ENCODE measurements around the gene NR3C1.

NR3C1 gene

DNA sequence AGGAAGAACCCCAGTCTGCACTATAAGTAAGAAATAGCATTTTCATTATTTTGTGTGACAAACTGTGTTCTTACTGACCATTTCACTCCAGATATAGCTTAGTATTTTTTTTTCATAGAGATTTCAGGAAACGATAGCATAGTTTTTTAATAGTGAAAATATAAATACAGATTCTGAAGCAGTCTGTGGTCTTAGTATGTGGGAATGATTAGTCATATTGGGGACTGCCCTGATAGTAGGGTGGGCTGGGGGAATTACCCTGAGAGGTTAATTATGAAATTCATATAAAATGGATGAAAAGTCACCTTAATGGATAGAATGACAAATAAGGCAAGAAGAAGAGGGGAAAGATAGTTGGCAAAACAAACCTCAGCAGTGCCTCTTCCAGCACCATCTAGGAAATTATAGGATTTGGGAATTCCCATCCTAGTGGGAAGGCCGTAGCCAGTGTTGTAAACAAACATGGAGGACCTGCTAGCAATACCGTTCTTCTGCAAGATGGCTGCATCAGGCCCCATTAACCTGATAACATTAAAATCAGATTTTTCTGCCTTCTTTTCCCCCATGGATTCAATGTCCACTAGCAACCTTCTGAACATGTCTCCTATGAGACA lies 23.7 kb upstream of the NR3C1 start:
- TF ChIP-seq, protein P1, sequence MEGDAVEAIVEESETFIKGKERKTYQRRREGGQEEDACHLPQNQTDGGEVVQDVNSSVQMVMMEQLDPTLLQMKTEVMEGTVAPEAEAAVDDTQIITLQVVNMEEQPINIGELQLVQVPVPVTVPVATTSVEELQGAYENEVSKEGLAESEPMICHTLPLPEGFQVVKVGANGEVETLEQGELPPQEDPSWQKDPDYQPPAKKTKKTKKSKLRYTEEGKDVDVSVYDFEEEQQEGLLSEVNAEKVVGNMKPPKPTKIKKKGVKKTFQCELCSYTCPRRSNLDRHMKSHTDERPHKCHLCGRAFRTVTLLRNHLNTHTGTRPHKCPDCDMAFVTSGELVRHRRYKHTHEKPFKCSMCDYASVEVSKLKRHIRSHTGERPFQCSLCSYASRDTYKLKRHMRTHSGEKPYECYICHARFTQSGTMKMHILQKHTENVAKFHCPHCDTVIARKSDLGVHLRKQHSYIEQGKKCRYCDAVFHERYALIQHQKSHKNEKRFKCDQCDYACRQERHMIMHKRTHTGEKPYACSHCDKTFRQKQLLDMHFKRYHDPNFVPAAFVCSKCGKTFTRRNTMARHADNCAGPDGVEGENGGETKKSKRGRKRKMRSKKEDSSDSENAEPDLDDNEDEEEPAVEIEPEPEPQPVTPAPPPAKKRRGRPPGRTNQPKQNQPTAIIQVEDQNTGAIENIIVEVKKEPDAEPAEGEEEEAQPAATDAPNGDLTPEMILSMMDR (IDR thresholded peaks at IDR 0.05; ENCODE audit: poor library complexity, severe bottlenecking), result no peak
- H3K36me3 ChIP-seq (ENCODE audit: low read depth), result no peaks in the 10 kb centered on the region
- H3K4me3 ChIP-seq (ENCODE audit: severe bottlenecking), result no peak overlapping the region
- DNase-seq (ENCODE audit: low spot score) (no peak), ATAC-seq (ENCODE audit: low read depth) (no peak)
- no peaks in the 10 kb centered on the region for H3K27me3 ChIP-seq (ENCODE audit: insufficient read depth, poor library complexity, severe bottlenecking)
- H3K27ac ChIP-seq (ENCODE audit: poor library complexity, severe bottlenecking), result no peak overlapping the region
- no peaks in the 10 kb centered on the region for H3K9me3 ChIP-seq (ENCODE audit: severe bottlenecking)
- no peaks in the 10 kb centered on the region for H3K4me1 ChIP-seq (ENCODE audit: insufficient read depth, poor library complexity, severe bottlenecking)

DNA sequence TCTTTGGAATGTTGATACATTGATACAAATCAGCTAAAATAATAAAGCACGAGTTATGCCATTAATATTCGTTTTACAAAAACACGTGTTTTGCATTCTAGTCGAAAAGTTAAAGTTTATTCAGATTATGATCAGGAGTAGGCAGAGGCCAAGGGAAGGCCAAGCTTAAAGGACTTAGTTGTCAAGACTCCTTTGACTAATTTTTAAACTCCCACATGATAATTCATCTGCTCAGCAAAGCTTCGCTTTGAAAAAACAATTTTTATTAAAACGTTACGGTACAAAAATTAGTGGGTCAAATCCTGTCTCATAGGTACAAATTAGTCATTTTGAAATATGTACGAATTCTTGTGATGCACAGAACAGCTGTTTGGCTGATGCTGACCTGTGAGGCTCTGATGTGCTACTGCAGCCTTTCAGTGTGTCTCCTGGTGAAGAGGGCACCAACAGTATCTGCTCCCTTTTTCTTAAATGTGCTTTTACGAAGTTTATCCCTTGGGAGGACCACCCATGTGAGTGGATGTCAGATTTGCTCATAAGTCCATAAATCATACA lies 23.0 kb upstream of the NR3C1 start:
- Histone ChIP-seq H3K9me3 (ENCODE audit: severe bottlenecking) (no peaks in the 10 kb centered on the region), H3K4me3 (ENCODE audit: severe bottlenecking) (no peak overlapping the region), H3K27me3 (ENCODE audit: insufficient read depth, poor library complexity, severe bottlenecking) (no peaks in the 10 kb centered on the region), H3K27ac (ENCODE audit: poor library complexity, severe bottlenecking) (no peak overlapping the region), H3K36me3 (ENCODE audit: low read depth) (no peaks in the 10 kb centered on the region), H3K4me1 (ENCODE audit: insufficient read depth, poor library complexity, severe bottlenecking) (no peaks in the 10 kb centered on the region)
- DNase-seq (ENCODE audit: low spot score), result no peak
- ATAC-seq (ENCODE audit: low read depth), result no peak
- TF ChIP-seq, protein P1 (IDR thresholded peaks at IDR 0.05; ENCODE audit: poor library complexity, severe bottlenecking), result no peak

DNA sequence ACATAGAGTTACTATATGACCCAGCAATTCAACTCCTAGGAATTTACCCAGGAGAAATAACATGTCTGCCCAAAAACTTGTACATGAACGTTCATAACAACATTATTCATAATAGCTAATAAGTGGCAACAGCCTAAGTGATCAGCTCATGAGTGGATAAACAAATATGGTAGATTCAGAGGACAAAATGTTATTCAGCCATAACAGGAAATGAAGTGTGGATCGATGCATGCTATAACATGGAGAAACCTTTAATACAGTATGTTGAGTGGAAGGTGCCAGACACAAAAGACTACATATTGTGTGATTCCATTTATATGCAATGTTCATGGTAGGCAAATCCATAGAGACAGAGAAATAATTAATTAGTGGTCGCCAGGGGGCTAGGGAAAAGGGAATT lies 22.3 kb upstream of the NR3C1 start:
- no peak for ATAC-seq (ENCODE audit: low read depth)
- TF ChIP-seq, protein P1 (IDR thresholded peaks at IDR 0.05; ENCODE audit: poor library complexity, severe bottlenecking), result no peak
- Histone ChIP-seq H3K27me3 (ENCODE audit: insufficient read depth, poor library complexity, severe bottlenecking) (no peaks in the 10 kb centered on the region), H3K4me1 (ENCODE audit: insufficient read depth, poor library complexity, severe bottlenecking) (no peaks in the 10 kb centered on the region), H3K36me3 (ENCODE audit: low read depth) (no peaks in the 10 kb centered on the region), H3K9me3 (ENCODE audit: severe bottlenecking) (no peaks in the 10 kb centered on the region), H3K4me3 (ENCODE audit: severe bottlenecking) (no peak overlapping the region), H3K27ac (ENCODE audit: poor library complexity, severe bottlenecking) (no peak overlapping the region)
- no peak for DNase-seq (ENCODE audit: low spot score)

DNA sequence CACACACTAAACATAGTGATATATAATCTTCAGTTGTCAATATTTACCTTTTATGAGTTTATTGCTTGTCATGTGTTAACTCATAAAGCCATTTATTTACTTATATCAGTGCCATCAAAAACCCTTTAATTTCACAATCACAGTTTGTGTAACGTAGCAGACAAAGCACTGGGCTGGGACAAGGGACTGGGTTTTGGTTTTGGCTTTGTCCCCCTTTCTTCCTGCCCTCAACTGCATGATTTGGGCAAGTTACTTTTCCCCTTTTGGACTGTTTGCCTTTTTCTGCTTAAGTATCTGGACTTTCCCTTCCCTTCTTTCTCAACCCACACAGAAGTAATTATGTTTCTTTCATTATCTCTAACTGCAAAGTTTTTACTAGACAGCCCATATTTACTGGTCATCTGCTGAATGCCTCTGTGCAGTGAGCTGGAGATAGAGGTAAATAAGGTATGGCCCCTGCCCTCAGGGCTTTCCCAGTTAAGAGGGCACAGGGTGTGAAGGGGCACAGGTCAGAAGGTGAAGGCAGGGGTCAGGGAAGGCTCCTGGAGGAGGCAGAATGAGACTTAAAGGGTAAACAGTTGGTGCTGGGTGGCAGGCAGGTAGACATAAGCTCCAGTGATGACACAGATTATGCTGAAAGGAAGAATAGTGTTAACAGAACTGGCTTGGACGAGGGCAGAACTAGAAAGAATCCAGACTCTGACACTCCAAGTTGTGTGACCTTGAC lies 14.8 kb upstream of the NR3C1 start:
- peaks cover 5% of the 10 kb centered on the region for H3K4me1 ChIP-seq (ENCODE audit: insufficient read depth, poor library complexity, severe bottlenecking)
- H3K27me3 ChIP-seq (ENCODE audit: insufficient read depth, poor library complexity, severe bottlenecking), result no peaks in the 10 kb centered on the region
- H3K36me3 ChIP-seq (ENCODE audit: low read depth), result no peaks in the 10 kb centered on the region
- ATAC-seq (ENCODE audit: low read depth) (no peak), DNase-seq (ENCODE audit: low spot score) (no peak)
- H3K4me3 ChIP-seq (ENCODE audit: severe bottlenecking), result no peak overlapping the region
- no peak overlapping the region for H3K27ac ChIP-seq (ENCODE audit: poor library complexity, severe bottlenecking)
- TF ChIP-seq, protein P1 (IDR thresholded peaks at IDR 0.05; ENCODE audit: poor library complexity, severe bottlenecking), result no peak
- H3K9me3 ChIP-seq (ENCODE audit: severe bottlenecking), result no peaks in the 10 kb centered on the region
